Fibroblast of skin of scalp (primary cell): Measurements from ENCODE around the gene ELP4.
"Not testable (repeated sequence)": the region's sequence is repeated elsewhere in the genome, so short reads cannot be mapped to it uniquely, and the experiment has no call there.

Experiments used
- DNase-seq: peaks from one replicate; pipeline ENCODE4 v3.0.0-alpha.2; 2013

ELP4 gene

GRCh38 chr11:31542862-31543261, 33.3 kb downstream of the ELP4 start:
- DNase-seq = no peak

GRCh38 chr11:31555938-31556337, 46.4 kb downstream of the ELP4 start:
- no peak for DNase-seq

- no peak for DNase-seq
Measured at GRCh38 chr11:31558001-31558400, 48.4 kb downstream of the ELP4 start.

- DNase-seq = no peak
Measured at GRCh38 chr11:31560842-31561476, 51.4 kb downstream of the ELP4 start.

GRCh38 chr11:31564517-31564916, 55.0 kb downstream of the ELP4 start:
- DNase-seq = not testable (repeated sequence)

GRCh38 chr11:31574133-31574532, 64.6 kb downstream of the ELP4 start:
- not testable (repeated sequence) for DNase-seq

GRCh38 chr11:31575764-31576163, 66.2 kb downstream of the ELP4 start:
- not testable (repeated sequence) for DNase-seq

GRCh38 chr11:31579412-31579811, 69.8 kb downstream of the ELP4 start:
- DNase-seq = not testable (repeated sequence)

GRCh38 chr11:31582697-31583096, 73.1 kb downstream of the ELP4 start:
- DNase-seq = no peak

- no peak for DNase-seq
Measured at GRCh38 chr11:31598454-31598853, 88.9 kb downstream of the ELP4 start.

GRCh38 chr11:31601635-31602282, 92.2 kb downstream of the ELP4 start:
- DNase-seq = no peak

- DNase-seq = no peak
Measured at GRCh38 chr11:31606893-31607292, 97.3 kb downstream of the ELP4 start.

GRCh38 chr11:31607914-31608313, 98.3 kb downstream of the ELP4 start:
- no peak for DNase-seq

GRCh38 chr11:31608995-31609394, 99.4 kb downstream of the ELP4 start:
- no peak for DNase-seq

GRCh38 chr11:31610544-31610943, 101.0 kb downstream of the ELP4 start:
- DNase-seq = no peak

GRCh38 chr11:31617246-31617645, 107.7 kb downstream of the ELP4 start:
- DNase-seq = no peak

GRCh38 chr11:31619980-31620379, 110.4 kb downstream of the ELP4 start:
- DNase-seq = no peak

- no peak for DNase-seq
Measured at GRCh38 chr11:31620434-31620833, 110.9 kb downstream of the ELP4 start.

- no peak for DNase-seq
Measured at GRCh38 chr11:31625868-31626267, 116.3 kb downstream of the ELP4 start.

- DNase-seq = no peak
Measured at GRCh38 chr11:31628111-31628510, 118.5 kb downstream of the ELP4 start.

GRCh38 chr11:31636983-31637382, 127.4 kb downstream of the ELP4 start:
- DNase-seq = no peak

- no peak for DNase-seq
Measured at GRCh38 chr11:31640611-31641010, 131.0 kb downstream of the ELP4 start.

GRCh38 chr11:31641477-31642062, 132.0 kb downstream of the ELP4 start:
- DNase-seq = peak; percentile 36

- DNase-seq = peak; percentile 63
Measured at GRCh38 chr11:31643857-31644256, 134.3 kb downstream of the ELP4 start.
